Pons (tissue), 1 donor: Measurements from ENCODE around the gene DNM1L.
"Not testable (repeated sequence)": the region's sequence is repeated elsewhere in the genome, so short reads cannot be mapped to it uniquely, and the experiment has no call there.

Experiments
- DNase-seq: peaks from one replicate; pipeline ENCODE4 v3.0.0-alpha.2; 2016; ENCODE audit warnings: low spot score

DNM1L gene

GRCh38 chr12:32697445-32697844 lies 18.3 kb downstream of the DNM1L start:
- DNase-seq = no peak

GRCh38 chr12:32698285-32698684 lies 19.2 kb downstream of the DNM1L start:
- DNase-seq = no peak

GRCh38 chr12:32699437-32699836 lies 20.3 kb downstream of the DNM1L start:
- DNase-seq = not testable (repeated sequence)

- DNase-seq = no peak
Observed at GRCh38 chr12:32702473-32702872, 23.4 kb downstream of the DNM1L start.

GRCh38 chr12:32702946-32703345 lies 23.8 kb downstream of the DNM1L start:
- no peak for DNase-seq

- DNase-seq = no peak
Observed at GRCh38 chr12:32705783-32706182, 26.7 kb downstream of the DNM1L start.

GRCh38 chr12:32706335-32707024 lies 27.4 kb downstream of the DNM1L start:
- DNase-seq = no peak

- no peak for DNase-seq
Observed at GRCh38 chr12:32708926-32709325, 29.8 kb downstream of the DNM1L start.

- no peak for DNase-seq
Observed at GRCh38 chr12:32714772-32715171, 35.7 kb downstream of the DNM1L start.

GRCh38 chr12:32718926-32719325 lies 39.8 kb downstream of the DNM1L start:
- DNase-seq = no peak

- not testable (repeated sequence) for DNase-seq
Observed at GRCh38 chr12:32725308-32725707, 46.2 kb downstream of the DNM1L start.

GRCh38 chr12:32726286-32726685 lies 47.2 kb downstream of the DNM1L start:
- DNase-seq = no peak

- DNase-seq = no peak
Observed at GRCh38 chr12:32727237-32727636, 48.1 kb downstream of the DNM1L start.

- DNase-seq = no peak
Observed at GRCh38 chr12:32734952-32735351, 55.9 kb downstream of the DNM1L start.

- DNase-seq = no peak
Observed at GRCh38 chr12:32736445-32736844, 57.3 kb downstream of the DNM1L start.

GRCh38 chr12:32737715-32738114 lies 58.6 kb downstream of the DNM1L start:
- DNase-seq = no peak

GRCh38 chr12:32739279-32739678 lies 60.2 kb downstream of the DNM1L start:
- no peak for DNase-seq

- no peak for DNase-seq
Observed at GRCh38 chr12:32742133-32742532, 63.0 kb downstream of the DNM1L start.

- no peak for DNase-seq
Observed at GRCh38 chr12:32743264-32743663, 64.2 kb downstream of the DNM1L start.

- no peak for DNase-seq
Observed at GRCh38 chr12:32753605-32754004, 74.5 kb downstream of the DNM1L start.

- DNase-seq = no peak
Observed at GRCh38 chr12:32754111-32754510, 75.0 kb downstream of the DNM1L start.

GRCh38 chr12:32755051-32755653 lies 76.1 kb downstream of the DNM1L start:
- peak; percentile 56 for DNase-seq

GRCh38 chr12:32755654-32756475 lies 76.8 kb downstream of the DNM1L start, which contains the start of gene YARS2:
Gene YARS2 (minus strand): TSS chr12:32755897. CDS start chr12:32755874, 23 bp downstream.
- DNase-seq = peak; percentile 98
